Measurements from ENCODE around the gene N4BP3. TPM values are rescaled to one million over a fixed set of nuclear protein-coding genes. Genes with fewer than 3 reads are reported as not detected.

Gene N4BP3
- total and polyA plus RNA-seq, 2 experiments from 2014 or later, result 9.8 to 58.2 TPM

GRCh38 chr5:178111925-178112324, 1.4 kb upstream of the N4BP3 start (continued):
- no peak for TF ChIP-seq REST (IDR thresholded peaks at IDR 0.05; ENCODE audit: unreplicated experiment)
- no peak for TF ChIP-seq CREB1 (CRISPR knock-in tag; IDR thresholded peaks at IDR 0.05; ENCODE audit: low read depth)
- TF ChIP-seq EZH2 (IDR thresholded peaks at IDR 0.05; ENCODE audit: low read depth, unreplicated experiment), result no peak
- TF ChIP-seq ETS1 (IDR thresholded peaks at IDR 0.05), result no peak

GRCh38 chr5:178112545-178112944, 787 bp upstream of the N4BP3 start:
- Histone ChIP-seq H3K4me2 (peak overlapping the region; percentile 78), H3K27ac (ENCODE audit: low read depth) (peak overlapping the region; percentile 82), H3K9me2 (ENCODE audit: insufficient read depth) (no peaks in the 10 kb centered on the region), H3K27me3 (ENCODE audit: insufficient read depth) (no peaks in the 10 kb centered on the region), H3K4me1 (ENCODE audit: insufficient read depth) (peaks cover 33% of the 10 kb centered on the region), H4K20me1 (replicated peaks; ENCODE audit: insufficient read depth) (no peaks in the 10 kb centered on the region), H3K79me2 (replicated peaks; ENCODE audit: insufficient read depth) (peaks cover 47% of the 10 kb centered on the region), H2AFZ (no peak overlapping the region), H3K4me3 (peak overlapping the region; percentile 92), H3K36me3 (ENCODE audit: insufficient read depth) (no peaks in the 10 kb centered on the region), H3F3A (replicated peaks; ENCODE audit: low read depth) (peaks cover 19% of the 10 kb centered on the region)
- Mint-ChIP-seq H3K9me3 (peaks cover 12% of the 10 kb centered on the region), H3K27me3 (ENCODE audit: insufficient read depth, low read depth, poor library complexity) (peaks cover 25% of the 10 kb centered on the region), H3K36me3 (ENCODE audit: low read depth) (peaks cover 15% of the 10 kb centered on the region), H3K4me1 (peaks cover 38% of the 10 kb centered on the region), H3K27ac (peak overlapping the region; percentile 79), H3K4me3 (peak overlapping the region; percentile 78)
- TF ChIP-seq EZH2phosphoT487 (IDR thresholded peaks at IDR 0.05; ENCODE audit: unreplicated experiment) (no peak), ZNF114 (CRISPR knock-in tag; IDR thresholded peaks at IDR 0.05) (no peak), NANOG (IDR thresholded peaks at IDR 0.05; ENCODE audit: borderline replicate concordance) (no peak)
- ATAC-seq (no peak), DNase-seq (ENCODE audit: low spot score) (no peak)

GRCh38 chr5:178113841-178114324, 551 bp downstream of the N4BP3 start:
- Histone ChIP-seq H4K20me1 (replicated peaks; ENCODE audit: insufficient read depth) (no peaks in the 10 kb centered on the region; the same call in 1 of the 2 replicates), H3K4me2 (peak overlapping the region; percentile 97), H3K79me2 (replicated peaks; ENCODE audit: insufficient read depth) (peaks cover 61% of the 10 kb centered on the region), H3K36me3 (ENCODE audit: insufficient read depth) (no peaks in the 10 kb centered on the region), H2AFZ (no peak overlapping the region), H3K4me1 (ENCODE audit: insufficient read depth) (peaks cover 34% of the 10 kb centered on the region), H3K27ac (ENCODE audit: low read depth) (peak overlapping the region; percentile 99), H3K27me3 (ENCODE audit: insufficient read depth) (no peaks in the 10 kb centered on the region), H3K4me3 (peak overlapping the region; percentile 92), H3K9me2 (ENCODE audit: insufficient read depth) (no peaks in the 10 kb centered on the region), H3F3A (replicated peaks; ENCODE audit: low read depth) (peaks cover 19% of the 10 kb centered on the region)
- DNase-seq (ENCODE audit: low spot score), result peak; percentile 63
- peak; percentile 23 for ATAC-seq
- Mint-ChIP-seq H3K27me3 (ENCODE audit: insufficient read depth, low read depth, poor library complexity) (peaks cover 22% of the 10 kb centered on the region), H3K4me3 (peak overlapping the region; percentile 96), H3K4me1 (peaks cover 37% of the 10 kb centered on the region), H3K36me3 (ENCODE audit: low read depth) (peaks cover 15% of the 10 kb centered on the region), H3K9me3 (peaks cover 12% of the 10 kb centered on the region), H3K27ac (peak overlapping the region; percentile 97)
- no peak for TF ChIP-seq CREB1 (CRISPR knock-in tag; IDR thresholded peaks at IDR 0.05; ENCODE audit: low read depth)
- no peak for TF ChIP-seq REST (IDR thresholded peaks at IDR 0.05; ENCODE audit: unreplicated experiment)
- no peak for TF ChIP-seq STAT1 (IDR thresholded peaks at IDR 0.05; ENCODE audit: unreplicated experiment)
- TF ChIP-seq EZH2 (IDR thresholded peaks at IDR 0.05; ENCODE audit: low read depth, unreplicated experiment), result no peak
- TF ChIP-seq ZNF114 (CRISPR knock-in tag; IDR thresholded peaks at IDR 0.05), result no peak
- TF ChIP-seq NANOG (IDR thresholded peaks at IDR 0.05; ENCODE audit: borderline replicate concordance), result no peak
- TF ChIP-seq POLR2AphosphoS5 (IDR thresholded peaks at IDR 0.05; ENCODE audit: low read depth), result no peak
- TF ChIP-seq ETS1 (IDR thresholded peaks at IDR 0.05), result no peak
- no peak for TF ChIP-seq CTCF (conservative IDR thresholded peaks at IDR 0.05; ENCODE audit: low read depth in 2 of 2)
- TF ChIP-seq EZH2phosphoT487 (IDR thresholded peaks at IDR 0.05; ENCODE audit: unreplicated experiment), result no peak
